HG03457 (cell line): ENCODE data around the gene DMD.

Experiments used
- ATAC-seq: cut with Tn5 transposase; IDR thresholded peaks from one replicate; pipeline ENCODE4 v1.9.1; 2021; ENCODE audit warnings: moderate number of reproducible peaks; ENCODE audit not compliant: unreplicated experiment

The DMD gene

DNA sequence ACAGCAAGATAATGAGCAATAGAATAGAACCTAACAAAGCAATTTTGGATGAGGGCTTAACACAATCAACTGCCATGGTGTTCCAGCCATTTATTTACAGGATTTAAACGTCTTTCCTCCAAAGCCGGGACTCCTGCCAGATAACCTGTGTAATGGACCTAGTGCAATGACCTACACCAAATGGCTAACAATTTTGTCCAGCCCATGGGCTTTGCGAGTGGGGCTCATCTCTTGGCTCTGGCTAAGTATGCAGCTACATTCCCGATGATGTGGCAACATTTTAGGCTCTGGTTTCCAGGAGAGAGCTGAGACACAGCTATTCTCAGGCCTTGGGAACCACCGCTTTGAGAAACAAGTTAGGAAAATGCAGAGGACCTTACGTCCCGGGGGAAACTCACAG is 1317.2 kb downstream of the DMD start:
- no peak for ATAC-seq

DNA sequence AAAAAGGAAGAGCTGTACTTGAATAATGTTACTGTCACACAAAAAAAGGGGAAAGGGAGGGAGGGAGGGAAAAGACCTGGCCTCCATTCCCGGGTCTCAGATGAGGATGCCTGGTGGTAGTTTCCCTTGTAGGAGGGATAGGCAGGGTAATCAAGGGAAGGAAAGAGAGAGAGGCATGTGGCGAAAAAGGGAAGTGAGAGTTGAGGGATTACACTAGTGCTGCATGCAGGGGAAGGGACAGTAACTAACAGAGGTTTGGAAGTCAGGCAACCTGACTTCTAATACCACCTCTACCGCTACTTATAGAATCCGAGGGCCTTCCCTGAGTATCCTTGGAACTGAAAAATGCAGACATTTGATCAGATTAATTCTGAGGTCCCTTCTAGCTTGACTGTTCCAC is 1317.8 kb downstream of the DMD start:
- peak; percentile 63 for ATAC-seq

DNA sequence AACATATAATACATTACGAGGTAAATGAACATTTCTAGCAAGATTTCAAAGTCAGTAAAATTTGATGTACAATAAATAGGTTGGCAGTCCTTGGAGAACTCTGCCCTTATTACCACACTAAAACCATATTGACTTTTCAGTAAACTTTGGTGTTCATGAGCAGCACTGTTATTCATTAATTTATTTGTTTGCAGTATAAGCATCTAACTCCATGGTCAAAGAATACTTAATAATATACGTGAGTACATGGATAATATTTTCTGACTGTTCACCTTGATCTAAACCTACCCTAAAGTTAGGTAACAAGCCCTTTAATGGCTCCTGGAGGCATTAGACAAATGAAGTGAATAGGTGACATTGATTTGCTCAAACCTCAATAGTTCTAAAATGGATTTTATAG is 1322.3 kb downstream of the DMD start:
- no peak for ATAC-seq

DNA sequence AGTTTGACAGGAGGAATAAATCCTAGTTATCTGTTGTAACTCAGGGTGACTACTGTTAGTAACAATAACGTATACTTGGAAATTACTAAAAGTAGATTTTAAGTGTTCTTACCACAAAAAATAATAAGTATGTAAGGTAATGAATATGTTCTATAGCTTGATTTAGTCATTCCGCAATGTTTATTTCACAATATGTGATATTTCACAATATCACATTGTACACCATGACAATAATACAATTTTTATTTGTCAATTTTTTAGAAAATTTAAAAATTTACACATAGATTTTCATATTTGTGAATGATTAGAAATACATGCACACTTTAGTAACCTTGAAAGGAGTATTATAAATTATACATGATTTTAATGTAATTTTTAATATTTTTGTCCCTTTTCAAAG is 1326.8 kb downstream of the DMD start:
- no peak for ATAC-seq

DNA sequence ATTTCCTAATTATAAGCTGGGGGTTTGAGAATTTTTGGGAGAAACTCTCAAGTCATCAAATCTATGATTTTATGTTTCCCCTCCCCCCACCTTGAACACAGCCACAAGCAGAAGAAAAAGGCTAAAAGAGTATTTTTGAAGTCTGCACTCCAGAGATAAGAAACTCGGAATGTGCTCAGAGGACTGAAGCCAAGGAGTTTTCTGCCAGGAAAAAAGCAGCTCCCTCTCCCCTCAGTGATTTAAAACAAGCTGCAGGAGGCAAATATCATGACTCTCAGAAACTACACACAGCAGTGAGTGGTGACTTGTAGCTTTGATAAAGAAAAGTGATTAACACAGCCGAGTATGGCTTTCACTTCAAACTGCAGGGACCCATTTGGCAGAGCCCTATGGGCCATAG is 1339.3 kb downstream of the DMD start:
- ATAC-seq, result no peak

DNA sequence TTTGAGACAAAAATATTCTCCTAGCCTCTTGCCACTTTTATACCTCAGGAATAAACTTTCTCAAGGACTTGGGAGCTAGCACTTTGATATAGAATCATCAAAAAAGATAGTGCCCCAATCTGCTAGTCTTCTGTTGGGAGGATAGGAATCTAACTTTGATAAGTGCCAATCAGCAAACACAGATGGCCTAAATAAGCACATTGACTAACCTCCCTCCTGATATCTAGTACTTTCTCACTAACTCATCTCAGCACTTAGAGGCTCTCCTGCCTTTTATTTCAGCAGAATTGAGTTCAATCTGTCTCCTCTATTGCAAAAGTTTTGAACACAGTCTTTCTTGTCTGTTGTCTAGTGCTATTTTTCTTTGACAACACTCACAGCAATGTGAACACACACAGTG is 1341.1 kb downstream of the DMD start:
- ATAC-seq, result no peak

DNA sequence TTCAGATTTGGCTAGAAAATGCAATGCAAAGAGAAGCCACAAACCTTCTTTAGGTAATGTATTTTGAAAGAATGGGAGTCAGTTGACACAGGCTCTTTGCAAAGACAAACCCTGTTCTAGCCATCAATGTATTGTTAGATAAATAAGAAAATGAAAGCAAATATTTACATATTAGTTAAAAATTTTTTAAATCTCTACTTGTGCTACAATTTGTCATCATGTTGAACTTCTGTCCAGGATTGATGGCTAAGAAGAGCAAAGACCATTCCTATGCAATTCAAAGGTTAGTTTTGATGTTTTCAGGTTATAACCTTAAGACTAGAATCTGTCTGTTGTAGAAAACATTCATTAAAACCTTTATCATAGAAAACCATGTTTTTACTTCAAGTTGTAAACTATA is 1350.7 kb downstream of the DMD start:
- no peak for ATAC-seq

DNA sequence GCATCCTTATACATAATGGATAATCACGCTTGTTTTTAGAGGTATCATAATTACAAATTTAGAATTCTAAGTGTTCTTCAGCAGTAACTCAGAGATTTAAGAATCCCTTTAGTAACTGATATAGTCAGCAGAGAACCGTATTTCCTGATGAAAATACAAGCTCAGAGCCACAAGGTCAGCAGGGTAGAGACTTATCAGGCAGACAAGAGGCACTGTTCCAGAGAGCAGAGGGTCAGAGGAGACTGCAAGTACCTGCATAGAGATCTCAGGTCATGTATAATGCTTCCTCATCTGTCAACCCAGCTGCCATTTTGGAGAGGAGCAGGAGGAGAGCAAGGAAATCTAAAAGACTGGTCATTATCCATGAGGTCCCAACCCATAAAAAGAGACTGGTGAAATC is 1352.4 kb downstream of the DMD start:
- no peak for ATAC-seq

DNA sequence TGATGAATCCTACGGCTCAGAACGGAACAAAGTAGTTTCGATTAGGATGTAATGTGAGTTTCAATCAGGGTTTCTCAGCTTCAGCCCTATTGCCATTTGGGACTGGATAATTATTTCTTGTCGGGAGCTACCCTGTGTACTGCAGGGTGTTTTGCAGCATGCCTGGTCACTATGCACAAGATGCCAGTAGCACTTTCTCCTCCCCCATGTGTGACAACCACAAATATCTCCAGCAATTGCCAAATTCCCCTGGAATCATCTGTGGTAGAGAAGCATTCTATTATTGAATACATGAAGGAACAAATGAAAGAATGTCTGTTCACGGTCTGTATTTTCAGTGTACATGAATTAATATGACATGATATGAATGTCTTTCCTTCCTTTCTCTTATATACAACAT is 1356.6 kb downstream of the DMD start:
- ATAC-seq, result no peak

DNA sequence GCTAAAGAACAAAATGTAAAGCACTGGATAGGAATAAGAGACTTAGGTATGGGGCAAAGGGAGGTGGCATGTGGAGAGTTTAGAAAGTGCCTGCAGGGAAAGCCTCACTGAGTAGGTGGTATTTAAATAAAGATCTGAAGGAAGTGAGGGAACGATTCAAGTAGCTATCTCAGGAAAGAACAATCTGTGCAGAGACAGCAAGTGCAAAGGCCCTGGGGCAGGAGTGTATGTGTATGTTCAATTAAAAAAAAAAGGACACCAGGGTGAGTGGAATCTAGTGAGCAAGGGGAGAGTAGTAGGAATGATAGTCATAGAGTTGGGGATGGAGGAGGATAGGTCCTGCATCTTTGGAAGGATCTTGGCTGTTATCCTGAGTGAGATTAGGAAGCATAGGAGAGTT is 1359.6 kb downstream of the DMD start:
- no peak for ATAC-seq

DNA sequence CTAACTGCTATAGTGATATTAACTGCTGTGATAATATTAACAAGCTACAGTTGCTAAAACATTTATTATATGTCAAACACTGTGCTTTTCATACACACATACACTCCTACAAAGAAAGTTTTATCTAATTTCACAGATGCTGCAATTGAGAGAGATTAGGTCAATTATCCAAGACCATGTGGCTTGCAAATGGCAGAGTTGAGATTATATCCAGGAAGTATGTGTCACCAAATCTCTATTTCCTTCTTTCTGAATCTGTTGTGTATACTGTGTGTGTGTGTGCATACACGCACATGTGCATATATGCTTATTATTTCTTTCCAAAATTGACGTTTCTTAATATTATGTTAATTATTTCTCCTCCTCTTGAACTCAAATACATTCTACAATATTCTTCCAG is 1363.6 kb downstream of the DMD start:
- no peak for ATAC-seq

DNA sequence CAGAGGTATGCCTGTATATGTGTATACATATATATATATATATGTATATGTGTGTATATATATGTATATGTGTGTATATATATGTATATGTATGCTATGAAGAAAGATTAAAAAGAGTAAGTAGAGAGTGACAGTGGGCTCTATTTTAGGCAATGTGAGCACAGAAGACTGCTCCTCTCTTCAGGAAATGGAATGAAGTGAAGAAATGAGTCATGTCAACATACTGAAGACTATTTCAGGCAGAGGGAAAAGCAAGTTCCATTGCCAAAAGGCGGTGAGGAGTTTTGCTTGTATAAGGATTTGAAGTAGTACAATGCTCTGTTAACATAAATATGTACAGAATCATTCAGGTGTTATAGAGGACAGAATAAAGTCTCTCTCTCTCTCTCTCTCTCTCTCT is 1366.3 kb downstream of the DMD start:
- no peak for ATAC-seq

DNA sequence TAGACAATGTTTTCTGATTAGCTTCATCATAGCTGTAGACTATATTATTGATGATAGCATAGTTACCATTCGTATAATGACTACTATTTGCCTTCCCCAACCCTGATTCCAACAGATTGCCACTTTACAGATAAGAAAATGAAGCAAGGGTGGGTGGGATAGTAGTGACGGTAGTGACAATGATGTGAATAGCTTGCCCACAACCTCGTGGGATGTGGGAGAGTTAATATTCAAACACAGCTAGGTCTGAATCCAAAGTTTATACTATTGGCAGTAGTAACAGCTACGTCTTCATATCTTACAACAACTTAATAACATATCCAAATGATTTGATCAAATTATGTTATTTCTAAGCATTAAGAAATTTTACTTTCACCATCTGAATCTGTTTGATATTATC is 1372.7 kb downstream of the DMD start:
- no peak for ATAC-seq

DNA sequence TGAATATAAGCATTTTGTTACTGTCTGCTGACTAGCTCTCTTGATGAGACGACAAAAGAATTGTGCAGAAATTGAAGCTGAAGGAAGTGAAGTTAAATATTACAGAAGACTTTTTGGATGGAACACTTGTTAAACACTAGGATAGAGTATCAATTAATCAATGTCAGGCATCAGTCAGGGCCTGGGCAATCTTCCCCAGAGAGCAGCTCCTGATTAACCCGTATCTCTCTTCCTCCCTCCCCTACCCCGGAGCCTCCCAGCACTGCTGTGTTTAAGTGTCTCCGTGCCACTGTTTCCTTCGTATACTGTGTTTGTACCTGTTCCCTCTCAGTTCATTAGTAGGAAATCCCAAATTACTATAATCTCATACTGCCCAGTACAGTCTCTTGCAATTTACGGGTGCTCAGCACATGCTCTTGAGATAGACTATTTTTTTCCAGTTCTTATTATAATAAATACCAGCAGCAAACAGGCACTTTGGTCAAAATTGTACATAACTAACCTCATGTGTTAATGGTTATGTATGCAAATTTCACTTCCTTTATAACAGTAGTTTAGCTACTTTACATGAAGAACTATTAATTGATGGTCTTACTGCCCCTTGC is 1373.8 kb downstream of the DMD start:
- no peak for ATAC-seq

DNA sequence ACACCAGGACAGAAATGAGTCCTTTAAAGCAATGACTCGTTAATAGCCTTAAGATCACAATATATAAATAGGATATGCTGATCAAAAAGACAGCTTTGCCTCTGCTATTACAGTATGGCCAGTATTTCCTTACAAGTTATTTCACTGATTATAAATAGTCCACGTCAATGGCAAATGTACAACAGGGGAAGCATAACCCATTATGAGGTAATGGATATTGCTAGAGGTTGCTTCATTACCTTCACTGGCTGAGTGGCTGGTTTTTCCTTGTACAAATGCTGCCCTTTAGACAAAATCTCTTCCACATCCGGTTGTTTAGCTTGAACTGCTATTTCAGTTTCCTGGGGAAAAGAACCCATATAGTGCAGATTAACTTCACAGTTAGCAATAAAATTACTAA is 1374.9 kb downstream of the DMD start:
- ATAC-seq, result no peak

DNA sequence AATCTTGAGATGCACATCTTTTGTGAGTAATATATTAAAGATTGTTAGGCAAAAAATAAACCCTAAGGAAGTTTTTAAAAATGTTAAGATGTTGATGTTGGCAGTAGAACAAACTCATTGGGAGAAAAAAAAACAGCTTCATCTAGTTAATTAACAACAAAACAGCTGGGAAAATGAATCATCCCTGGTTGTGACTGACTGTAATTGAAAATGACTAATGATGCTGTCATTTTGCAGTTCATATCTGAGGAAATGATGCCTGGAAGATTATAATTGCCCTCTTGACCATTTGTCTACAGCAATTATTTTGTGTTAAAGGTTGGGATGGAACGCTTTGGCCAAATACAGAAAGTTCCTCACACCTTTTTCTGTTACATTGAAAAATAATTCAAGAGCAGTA is 1379.1 kb downstream of the DMD start:
- no peak for ATAC-seq

DNA sequence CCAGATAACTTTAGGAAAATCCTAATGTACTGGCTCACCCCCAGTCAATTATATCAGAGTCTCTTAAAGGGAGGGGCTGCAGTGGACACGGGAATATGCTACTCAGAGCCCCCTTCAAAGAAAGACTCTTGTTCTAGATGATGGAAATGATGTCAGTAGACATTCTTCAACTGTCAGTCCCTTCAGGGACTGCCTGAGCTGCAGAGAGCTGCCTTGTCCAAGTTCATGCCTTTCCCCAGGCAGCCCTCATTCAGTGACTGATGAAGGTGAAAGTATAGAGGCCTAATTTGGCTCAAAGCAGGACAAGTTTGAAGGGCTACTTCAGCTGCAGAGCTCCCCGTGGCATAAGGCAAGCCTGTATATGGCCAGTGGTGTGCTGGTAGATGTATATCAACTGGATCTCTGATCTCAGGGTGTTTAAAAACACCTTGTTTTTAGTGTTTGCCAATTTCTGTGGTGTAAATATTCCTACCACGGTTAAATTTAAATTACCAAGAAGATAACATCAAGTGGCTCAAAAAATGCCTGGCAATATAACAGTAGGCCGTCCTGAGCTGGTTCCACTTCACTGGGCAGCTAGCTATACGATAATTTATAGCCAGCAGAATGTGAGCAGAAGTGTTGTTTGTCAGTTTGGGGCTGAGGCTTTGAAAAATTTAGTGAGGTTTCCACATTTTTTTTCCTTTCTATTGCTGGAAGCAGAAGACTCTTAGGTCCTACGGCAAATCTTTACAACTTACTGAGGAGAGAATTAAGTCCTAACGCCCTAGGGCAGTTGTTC is 1390.7 kb downstream of the DMD start:
- no peak for ATAC-seq

DNA sequence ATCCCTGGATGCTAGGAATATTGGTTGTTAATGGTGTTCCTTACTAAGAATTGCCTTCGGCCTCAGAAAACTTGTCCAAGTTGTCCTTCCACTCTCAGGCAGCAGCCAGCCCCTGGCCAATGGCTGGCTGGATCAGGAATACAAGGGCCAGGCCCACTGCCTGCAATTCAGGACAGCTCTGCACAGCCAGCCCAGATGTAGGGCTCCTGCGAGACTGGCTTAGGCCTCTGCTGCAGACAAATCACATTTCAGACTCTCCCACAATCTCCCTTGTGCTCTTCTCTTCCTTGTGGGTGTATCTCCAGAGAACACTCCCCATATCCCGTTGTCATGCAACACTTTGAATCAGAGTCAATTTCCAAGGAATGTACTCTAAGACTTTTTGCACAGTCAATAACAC is 1391.9 kb downstream of the DMD start:
- ATAC-seq, result no peak

DNA sequence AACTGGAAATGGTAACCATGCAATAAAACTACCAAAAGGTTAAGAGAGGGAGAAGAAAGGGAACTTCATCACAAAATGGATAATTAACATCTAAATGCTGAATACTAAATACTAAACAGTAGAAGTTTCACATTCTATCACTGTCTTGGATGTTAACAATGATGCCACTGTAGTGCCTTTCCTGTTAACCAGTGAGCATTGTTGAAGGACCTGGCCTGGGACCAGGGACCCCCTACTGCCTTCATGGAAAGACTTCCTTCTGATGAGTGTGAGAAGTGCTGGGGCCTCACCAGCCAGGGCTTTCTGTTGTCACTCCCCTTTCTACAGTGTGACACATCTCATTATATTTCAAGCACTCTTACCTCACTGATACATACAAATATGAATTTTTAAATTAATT is 1400.2 kb downstream of the DMD start:
- ATAC-seq, result no peak

DNA sequence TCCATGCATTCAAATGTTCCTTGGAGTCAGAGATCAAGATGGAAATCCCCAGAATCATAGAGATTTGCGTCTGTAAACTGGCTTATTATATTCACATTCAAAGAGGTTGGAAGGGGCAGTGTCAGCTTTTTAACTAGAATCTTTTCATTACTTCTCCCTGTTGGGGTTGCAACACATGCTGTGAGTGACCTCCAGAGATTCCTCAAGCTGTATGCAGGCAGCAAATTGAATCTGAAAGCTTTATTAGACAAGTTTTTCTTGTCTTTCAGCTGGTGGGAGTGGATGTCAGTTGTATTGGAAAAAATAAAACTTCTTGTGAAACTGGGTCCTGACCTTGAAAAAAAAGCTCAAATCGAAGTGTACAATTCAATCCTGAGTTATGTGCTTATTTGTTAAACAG is 1403.0 kb downstream of the DMD start:
- no peak for ATAC-seq

DNA sequence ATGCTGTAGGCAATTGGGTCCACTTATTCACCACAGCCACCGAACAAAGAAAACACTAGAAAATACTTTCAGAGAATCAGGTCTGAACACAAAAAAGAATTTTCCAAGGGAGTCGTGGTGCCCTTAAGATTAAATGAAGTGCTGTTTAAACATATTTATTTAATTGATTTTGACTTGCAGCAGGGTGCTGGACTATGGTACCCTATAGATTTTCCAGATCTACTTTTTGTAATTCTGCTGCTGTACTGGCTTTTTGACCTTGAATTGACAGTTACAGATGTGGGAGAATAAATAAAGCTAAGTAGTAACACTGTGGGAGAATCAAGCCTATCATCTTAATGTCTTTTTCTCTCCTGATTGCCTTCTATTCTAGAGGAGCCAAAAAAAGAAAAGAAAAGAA is 1404.2 kb downstream of the DMD start:
- no peak for ATAC-seq

DNA sequence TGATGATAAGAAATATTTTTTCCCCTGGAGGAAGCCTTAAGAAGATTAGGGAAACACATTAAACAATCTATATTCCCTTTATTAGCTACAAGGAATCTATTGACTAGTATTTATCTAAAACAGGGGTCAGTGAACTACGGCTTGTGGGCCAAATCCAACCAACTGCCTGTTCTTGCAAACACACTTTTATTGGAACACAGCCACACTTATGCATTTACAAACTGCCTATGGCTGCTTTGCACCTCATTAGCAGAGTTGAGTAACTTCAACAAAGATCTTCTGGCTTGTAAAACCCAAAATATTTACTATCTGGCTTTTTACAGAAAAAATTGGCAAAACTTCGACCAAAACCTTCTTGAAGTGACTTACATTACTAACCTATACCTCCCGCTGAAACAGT is 1405.6 kb downstream of the DMD start:
- no peak for ATAC-seq

DNA sequence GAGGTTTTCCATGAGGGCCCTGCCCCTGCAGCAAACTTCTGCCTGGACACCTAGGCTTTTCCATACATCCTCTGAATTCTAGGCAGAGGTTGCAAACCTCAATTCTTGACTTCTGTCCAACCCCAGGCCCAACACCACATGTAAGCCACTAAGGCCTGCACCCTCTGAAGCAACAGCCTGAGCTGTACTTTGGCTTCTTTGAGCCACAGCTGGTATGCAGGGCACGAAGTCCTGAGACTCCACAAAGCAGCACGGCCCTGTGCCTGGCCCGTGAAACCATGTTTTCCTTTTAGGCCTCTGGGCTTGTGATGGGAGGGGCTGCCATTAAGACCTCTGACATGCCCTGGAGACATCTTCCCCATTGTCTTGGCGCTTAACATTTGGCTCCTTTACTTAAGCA is 1411.1 kb downstream of the DMD start:
- no peak for ATAC-seq
